Adipose tissue (tissue), 3 donors: ENCODE results near the gene NOXO1. TPM values are rescaled to one million over a fixed set of nuclear protein-coding genes. Genes with fewer than 3 reads are reported as not detected.
A peak's percentile ranks its signal among the peaks of the same experiment; 100 is the strongest.
"Not testable (repeated sequence)": the region's sequence is repeated elsewhere in the genome, so short reads cannot be mapped to it uniquely, and the experiment has no call there.

ENCODE experiments used
- H3K27ac ChIP-seq: one replicate; pipeline ENCODE4 v1.5.1; 2013; ENCODE audit warnings: low read depth, low read length
- WGBS, 3 donors: extraction: QIAGEN DNeasy Blood & Tissue Kit; methylation state at CpG; one replicate each; pipeline ENCODE4 v1.1.7; 2013; 5-methylcytosine and 5-hydroxymethylcytosine counted together
- polyA plus RNA-seq, 3 donors: library from polyadenylated mRNA; stranded (reverse); fragments of 200-250 nt; gene quantifications; one replicate each; pipeline ENCODE4 v1.2.3, GENCODE V29; 2013
- donor health status: healthy with polysubstance abuse.
- donor health status: Bipolar disorder and iron deficiency.
- donor health status: healthy.

NOXO1 gene
- polyA plus RNA-seq, 3 donors = 0.15 to 0.67 TPM; not detected in 1

DNA sequence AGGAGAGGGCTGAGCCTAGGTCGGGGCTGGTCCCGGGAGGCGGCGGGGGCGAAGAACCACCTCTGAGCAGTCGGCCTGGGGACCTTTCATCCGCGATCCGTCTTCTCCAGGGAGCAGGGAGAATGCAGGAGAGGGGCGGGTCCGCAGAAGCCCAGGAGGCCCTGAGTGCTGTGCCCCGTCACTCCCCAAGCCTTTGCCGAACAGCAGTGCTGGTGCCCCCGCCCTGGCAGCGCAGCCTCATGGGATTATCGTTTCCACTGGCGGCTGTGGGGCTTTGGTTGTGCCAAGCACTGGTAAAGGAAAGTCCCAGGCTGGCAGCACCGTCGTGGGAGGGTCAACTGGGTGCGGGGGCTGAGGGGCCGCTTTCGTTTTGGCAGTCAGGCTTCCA lies 8.8 kb downstream of the NOXO1 start:
- 1 to 3% (median 2%) methylated on average over 19 to 22 of the region's 22 CpGs for WGBS, 3 donors
- H3K27ac ChIP-seq = no peak overlapping the region

DNA sequence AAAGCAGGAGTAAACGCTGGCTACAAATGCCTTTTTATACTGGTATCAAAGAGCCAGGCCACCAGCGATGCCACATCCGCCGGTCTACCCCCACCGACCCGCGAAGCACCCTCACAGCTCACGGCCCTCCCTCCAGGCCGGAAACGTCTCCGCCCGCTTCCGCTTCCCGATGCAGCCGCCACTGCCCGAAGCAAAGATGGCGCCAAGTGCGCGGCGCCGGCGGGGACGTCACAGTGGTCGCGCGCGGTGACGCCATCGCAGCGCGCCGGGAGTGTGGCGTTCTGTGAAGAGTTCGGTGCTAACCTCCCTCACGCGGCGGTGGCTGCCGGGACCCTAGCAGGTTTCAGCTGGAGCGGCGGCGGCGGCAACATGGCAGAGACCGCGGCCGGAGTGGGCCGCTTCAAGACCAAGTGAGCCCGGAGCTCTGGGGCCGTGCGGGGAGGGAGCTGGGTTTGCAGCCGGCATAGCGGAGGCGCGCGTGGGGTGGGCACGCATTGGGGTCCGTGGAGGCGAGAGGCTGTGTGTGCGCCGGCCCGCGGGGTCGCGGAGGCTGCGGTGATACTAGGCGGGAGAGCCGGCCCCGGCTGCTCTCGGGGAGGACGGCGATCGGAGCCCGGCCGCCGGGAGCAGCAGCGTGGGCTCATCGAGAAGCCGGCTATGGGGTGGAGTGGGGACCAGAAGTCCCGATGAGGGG lies 9.3 kb downstream of the NOXO1 start, which contains the start of gene TBL3:
TBL3 (plus strand) TSS at position 258 of the 694 bp plus-strand sequence; CDS start at position 370, 112 bp downstream.
- peak within 1 kb of the TSS; percentile 11 for H3K27ac ChIP-seq
- WGBS, 3 donors = 0 to 1% (median 0%) methylated on average over 72 to 78 of the region's 78 CpGs

DNA sequence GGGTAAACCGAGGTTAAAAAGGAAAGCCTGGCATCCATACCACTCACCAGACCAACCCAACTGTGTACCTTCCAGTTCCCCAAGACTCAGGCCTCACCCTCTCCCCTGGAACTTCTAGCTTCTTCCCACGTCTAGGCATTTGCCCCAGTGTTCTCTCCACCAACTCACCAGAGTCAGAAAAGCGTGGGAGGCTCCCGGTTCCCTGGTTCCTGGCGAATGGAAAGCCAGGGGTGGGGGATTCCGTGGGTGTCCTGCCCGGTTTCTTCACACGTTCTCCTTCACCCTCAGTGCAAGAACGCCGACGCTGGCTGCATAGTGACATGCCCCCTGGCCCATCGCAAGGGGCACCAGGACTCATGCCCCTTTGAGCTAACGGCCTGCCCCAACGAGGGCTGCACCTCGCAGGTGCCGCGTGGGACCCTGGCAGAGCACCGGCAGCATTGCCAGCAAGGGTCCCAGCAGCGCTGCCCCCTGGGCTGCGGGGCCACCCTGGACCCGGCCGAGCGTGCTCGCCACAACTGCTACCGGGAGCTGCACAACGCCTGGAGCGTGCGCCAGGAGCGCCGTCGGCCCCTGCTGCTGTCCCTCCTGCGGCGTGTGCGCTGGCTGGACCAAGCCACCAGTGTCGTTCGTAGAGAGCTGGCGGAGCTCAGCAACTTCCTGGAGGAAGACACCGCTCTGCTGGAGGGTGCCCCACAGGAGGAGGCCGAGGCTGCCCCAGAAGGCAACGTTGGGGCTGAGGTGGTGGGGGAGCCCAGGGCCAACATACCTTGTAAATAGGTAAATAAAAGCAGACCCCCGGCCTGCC lies 12.9 kb downstream of the NOXO1 start:
- 87 to 89% (median 89%) methylated on average over 40 to 41 of the region's 41 CpGs for WGBS, 3 donors

DNA sequence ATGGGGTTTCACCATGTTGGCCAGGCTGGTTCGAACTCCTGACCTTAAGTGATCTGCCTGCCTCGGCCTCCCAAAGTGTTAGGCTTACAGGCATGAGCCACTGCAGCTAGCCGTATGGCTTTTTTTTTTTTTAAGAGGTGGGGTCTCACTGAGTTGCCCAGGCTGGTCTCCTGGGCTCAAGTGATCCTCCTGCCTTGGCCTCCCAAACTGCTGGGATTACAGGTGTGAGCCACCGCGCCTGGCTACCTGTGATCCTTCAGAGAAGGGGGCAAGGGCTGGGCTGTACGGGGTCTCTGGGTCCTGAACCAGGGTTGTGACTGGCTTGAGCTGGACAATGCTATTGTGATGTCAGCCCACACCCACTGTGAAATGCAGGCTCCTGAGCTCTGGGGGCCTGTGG lies 14.8 kb downstream of the NOXO1 start, which contains the start of gene RNF151:
RNF151 (plus strand) TSS at position 397 of the 400 bp plus-strand sequence. CDS start 26 bp downstream, outside the sequence.
- no peak within 1 kb of the TSS for H3K27ac ChIP-seq
- WGBS, 3 donors = 98% methylated on average over 6 of the region's 6 CpGs

More for the DNA sequence above, 12.9 kb downstream of the NOXO1 start:
- no peak overlapping the region for H3K27ac ChIP-seq

DNA sequence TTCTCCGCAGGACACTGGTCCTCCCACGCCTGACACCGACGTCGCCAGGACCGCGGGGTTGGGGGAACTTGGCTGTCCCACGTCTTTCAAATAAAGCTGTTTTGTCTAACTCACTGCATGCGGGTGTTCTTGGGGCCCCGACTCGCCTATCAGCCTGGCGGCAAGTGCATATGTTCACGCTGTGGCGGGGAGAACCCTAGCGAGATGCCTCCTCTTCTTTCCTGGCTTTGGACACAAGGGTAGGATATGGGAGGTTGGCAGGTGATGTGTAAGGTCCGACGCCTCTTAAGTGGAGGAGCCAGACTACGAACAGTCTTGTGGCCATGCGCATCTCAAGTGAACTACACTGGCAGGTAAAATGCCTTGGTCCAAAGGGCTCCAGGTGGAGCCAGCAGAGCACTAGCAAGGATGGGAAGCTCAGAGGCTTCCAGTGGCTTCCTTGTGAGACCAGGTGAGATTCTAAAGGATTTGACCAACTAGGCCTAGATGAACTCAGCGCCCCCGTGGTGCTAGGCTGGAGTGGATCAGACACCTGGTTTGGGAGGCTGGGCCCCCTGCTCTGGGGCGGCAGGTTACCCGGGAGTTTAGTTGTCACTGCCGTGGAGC lies 15.8 kb downstream of the NOXO1 start:
- 15 to 24% (median 22%) methylated on average over 24 of the region's 24 CpGs for WGBS, 3 donors

DNA sequence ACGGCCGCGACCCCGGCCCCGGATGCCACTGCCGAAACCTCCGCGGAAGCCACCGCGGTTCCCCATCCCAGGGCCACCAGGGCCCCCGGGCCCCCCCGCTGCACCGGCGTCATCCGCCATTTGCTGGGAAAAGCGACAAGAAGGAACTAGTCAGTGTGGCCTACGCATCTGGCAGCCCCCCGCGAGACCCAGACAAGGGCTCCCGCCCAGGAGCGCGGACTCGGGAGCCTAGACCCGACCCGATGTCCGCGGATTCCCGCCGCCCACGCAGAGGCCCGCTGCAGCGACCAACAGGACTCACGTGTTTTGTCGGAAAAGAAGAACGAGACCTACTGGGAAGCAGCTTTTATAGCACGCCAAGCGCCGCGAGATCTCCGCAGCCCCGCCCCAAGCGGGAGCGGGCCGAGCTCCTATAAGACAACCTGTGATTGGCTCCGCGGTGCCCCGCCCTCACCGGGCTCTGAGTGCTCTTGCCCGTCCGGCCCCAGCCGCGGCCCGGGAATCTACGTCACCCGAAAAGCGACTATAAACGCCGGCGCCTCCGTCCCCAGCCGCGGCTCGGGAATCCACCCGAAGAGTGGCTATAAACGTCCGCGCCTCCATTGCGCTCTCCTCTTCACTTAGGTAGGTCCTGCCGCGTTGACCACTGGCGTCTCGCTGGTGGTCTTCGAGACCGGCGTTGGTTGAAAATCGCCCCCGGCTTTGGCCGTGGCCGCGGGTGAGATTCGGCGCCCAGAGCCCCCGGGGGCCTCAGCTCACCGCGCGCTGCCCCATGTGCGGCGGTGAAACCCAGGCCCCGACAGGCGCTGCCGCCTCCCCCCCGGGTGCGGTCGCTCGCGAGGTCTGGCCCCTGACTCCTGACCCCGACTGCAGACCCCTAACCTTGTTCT lies 16.5 kb downstream of the NOXO1 start, which contains the start of gene RPS2:
RPS2 (minus strand) TSS at position 321 of the 890 bp plus-strand sequence; CDS start at position 120, 201 bp downstream.
- H3K27ac ChIP-seq = peak within 1 kb of the TSS; percentile 30
- 0 to 2% (median 1%) methylated on average over 88 to 94 of the region's 97 CpGs for WGBS, 3 donors

More for the DNA sequence above, 15.8 kb downstream of the NOXO1 start:
- peak overlapping the region; percentile 30 for H3K27ac ChIP-seq

DNA sequence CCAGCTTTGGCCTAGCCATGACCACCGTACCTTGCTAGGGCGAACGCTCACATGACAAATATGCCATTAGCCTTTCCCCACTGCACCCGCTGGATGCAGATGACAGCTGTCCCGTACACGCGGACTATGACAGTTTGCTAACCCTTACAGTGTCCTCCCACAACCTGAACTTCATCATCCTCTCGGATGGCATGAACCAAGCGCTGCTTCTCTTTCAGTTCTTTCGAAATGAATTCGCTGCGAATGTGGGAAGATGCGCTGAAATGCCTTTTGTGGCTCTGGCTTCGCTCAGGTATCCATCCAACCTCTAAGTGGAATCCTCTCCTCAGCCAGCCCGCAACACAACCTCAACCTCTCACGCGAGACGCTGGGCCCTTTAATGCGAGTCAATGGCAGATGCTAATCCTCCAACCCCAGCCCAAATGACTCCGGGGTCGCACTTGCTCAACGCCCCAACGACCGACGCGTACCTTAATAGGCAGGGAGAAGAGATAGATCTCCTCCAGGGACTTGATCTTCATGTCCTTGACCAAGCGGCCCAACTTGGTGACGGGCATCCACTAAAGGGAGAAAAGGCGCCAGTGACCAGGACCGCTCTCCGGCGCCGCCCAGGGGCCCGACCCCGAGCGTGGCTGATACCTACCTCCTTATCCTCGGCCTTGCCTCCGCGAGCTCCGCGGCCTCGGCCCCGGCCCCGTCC lies 17.3 kb downstream of the NOXO1 start:
- 7 to 11% (median 10%) methylated on average over 36 to 44 of the region's 44 CpGs for WGBS, 3 donors
- H3K27ac ChIP-seq = no peak overlapping the region

DNA sequence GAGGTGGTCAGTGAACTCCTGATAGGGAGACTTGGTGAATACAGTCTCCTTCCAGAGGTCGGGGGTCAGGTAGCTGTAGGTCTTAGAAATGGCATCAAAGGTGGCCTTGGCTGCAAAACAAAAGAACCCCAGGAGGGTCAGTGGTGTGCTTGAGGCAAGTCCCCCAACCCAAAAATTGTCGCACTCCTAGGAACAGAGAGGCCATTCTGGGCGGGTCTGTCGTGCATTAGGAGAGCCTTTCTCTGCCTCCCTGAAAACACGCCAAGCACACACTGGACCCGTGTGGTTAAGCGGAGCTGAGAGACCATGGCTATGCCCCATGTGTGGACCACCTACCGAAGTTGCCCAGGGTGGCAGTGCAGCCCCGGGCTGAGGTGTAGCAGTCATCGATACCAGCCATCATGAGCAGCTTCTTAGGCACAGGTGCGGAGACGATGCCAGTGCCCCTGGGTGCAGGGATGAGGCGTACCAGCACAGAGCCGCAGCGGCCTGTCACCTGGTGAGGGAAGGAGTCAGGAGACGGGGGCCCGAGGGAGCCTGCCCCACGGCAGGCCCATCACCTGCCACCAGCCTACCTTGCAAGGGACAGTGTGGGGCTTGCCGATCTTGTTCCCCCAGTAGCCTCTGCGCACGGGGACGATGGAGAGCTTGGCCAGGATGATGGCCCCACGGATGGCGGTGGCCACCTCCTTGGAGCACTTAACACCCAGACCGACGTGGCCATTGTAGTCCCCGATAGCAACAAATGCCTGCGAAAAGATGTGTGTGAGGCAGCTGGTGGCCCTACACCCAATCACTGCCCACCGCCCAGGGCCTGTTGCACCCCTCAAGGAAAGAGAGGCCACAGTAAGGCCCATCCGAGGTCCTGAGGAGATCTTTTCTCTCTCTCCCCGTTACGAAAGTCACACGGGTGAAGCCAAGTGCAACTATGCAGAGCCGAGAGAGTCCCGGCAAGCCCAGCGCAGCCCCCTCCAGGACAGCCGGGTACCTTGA lies 18.8 kb downstream of the NOXO1 start:
- WGBS, 3 donors = 77 to 90% (median 85%) methylated on average over 32 to 37 of the region's 37 CpGs
- H3K27ac ChIP-seq = not testable (repeated sequence)

DNA sequence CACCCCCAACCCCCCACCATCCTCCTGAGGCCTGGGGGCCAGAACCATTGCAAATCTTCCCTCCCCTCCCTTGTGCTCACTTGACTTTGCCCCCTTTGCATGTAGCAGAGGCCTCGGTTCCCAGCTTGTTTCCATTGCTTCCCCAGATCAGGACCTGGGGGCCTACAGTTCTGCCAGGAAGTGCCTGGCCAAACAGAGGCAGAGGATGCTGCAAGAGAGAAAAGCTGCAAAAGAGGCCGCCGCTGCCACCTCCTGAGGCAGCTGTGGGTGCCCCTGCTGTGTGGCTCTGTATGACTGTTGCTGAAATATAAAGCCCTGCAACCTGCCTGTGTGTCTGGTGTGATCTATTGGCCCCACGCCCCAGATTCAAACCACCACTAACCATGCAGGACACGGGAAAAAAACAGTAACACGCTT lies 19.6 kb downstream of the NOXO1 start:
- no peak overlapping the region for H3K27ac ChIP-seq
- WGBS, 3 donors = 56 to 66% (median 57%) methylated on average over 6 of the region's 6 CpGs

DNA sequence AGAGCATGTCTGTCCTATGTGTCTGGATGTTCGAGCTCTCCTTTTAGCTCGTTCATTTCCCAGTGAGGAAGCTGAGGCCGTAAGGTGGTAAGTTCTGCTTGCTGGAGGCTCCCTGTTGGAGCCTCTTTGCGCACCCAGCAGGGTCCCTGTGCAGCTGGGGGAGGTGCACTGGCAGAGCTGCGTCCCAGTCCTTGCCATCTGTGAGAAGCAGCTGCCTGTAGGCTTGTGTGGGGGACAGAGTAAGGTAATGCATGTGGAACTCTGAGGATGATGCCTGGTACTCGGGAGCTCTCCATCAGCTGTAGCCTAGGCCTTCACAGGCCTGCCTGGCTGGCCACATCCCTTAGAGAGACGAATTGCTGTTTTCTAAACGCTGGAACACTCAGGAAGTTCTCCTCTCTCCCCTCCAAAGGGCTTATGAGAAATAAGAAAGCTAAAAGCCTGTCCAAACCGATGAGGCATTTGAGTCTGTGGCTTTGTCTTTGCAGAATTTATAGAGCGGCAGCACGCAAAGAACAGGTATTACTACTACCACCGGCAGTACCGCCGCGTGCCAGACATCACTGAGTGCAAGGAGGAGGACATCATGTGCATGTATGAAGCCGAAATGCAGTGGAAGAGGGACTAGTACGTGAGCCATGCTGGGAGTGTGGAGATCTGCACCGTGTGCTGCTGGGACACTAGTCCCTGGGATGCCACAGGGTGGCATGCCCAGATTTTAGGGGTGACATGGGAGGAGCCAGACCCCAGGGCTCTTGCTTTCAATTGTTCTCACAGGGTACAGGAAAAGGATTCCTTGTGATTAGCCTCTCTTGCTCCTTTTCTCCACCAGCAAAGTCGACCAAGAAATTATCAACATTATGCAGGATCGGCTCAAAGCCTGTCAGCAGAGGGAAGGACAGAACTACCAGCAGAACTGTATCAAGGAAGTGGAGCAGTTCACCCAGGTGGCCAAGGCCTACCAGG lies 20.3 kb downstream of the NOXO1 start:
- WGBS, 3 donors = 48 to 55% (median 54%) methylated on average over 20 of the region's 20 CpGs

DNA sequence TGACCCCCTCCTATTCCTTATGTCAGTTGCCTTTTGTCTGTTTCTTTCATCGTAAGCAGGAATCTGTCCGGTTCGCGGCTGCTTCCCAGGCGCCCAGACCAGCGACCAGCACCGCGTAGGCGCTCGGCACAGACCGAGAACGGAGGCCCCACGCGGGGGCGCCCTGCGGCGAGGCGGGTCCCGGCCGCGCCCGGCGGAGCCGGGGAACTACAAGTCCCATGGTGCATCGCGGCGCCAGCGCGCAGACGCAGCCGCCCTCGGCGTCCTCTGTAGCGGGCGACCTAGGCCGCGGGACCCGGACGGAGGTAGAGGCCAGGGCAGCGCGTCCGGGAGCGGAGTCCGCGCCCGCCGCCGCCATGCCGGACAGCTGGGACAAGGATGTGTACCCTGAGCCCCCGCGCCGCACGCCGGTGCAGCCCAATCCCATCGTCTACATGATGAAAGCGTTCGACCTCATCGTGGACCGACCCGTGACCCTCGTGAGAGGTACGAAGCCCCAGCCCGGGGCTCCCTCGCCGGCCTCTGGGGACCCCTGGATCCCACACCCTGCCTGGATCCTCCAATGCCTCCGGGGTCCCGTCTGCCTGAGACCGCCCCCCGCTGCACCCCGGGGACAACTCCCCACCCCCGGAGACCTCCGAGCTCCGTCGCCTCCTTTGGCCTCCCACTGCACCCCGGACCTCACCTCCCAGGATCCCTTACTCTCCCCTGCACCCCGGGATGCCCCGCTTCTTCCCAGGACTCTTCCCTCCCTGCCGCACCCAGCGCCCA lies 21.8 kb downstream of the NOXO1 start, which contains the start of gene NDUFB10:
NDUFB10 (plus strand) TSS at position 270 of the 771 bp plus-strand sequence; CDS start at position 357, 87 bp downstream.
- 0 to 1% (median 0%) methylated on average over 65 to 79 of the region's 79 CpGs for WGBS, 3 donors
- H3K27ac ChIP-seq = no peak within 1 kb of the TSS

More for the DNA sequence above, 20.3 kb downstream of the NOXO1 start:
- no peak overlapping the region for H3K27ac ChIP-seq

DNA sequence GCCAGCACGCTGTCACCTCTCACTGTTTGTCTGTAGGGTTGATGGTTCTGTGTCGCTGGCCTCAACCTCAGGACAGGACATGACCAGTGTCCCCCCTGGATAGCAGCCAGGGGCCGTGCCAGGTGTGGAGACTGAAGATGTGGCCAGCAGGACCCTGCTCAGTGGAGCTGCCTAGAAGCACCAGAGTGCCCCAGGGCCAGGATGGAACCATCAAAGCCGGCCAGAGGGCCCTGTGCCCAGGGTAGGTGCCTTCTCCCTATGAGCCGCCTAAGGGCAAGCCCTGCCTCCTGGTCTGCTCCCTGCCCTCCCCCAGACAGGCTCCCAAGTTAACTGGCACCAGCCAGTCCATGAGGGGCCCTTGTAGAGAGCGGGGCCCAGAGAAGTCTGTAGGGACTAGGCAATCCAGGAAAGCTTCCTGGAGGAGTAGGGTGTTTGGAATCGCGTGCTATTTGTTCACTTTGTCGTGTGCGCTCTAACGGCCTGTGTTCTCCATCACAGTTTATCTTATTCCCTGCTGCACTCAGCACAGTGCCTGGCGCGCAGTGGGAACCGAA lies 22.5 kb downstream of the NOXO1 start:
- WGBS, 3 donors = 29 to 38% (median 36%) methylated on average over 14 of the region's 14 CpGs
- H3K27ac ChIP-seq = no peak overlapping the region

DNA sequence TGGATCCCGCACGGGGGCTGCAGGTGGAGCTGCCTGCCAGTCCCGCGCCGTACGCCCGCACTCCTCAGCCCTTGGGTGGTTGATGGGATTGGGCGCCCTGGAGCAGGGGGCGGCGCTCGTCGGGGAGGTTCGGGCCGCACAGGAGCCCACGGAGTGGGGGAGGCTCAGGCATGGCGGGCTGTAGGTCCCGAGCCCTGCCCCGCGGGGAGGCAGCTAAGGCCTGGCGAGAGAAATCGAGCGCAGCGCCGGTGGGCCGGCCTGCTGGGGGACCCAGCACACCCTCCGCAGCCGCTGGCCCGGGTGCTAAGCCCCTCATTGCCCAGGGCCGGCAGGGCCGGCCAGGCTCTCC lies 23.2 kb downstream of the NOXO1 start:
- H3K27ac ChIP-seq = not testable (repeated sequence)
- 70 to 76% (median 72%) methylated on average over 16 to 30 of the region's 30 CpGs for WGBS, 3 donors
